ENCODE data around the gene ERN2.

The ERN2 gene

GRCh38 chr16:23705517-23705902 is 7.5 kb downstream of the ERN2 start:
- H3K27ac Mint-ChIP-seq, result no peak overlapping the region
- H3K4me3 Mint-ChIP-seq, result no peak overlapping the region
- H3K9me3 Mint-ChIP-seq, result peaks cover 13 to 16% of the 10 kb centered on the region in 2 donors
- ATAC-seq (replicated peaks), result no peak
- H3K4me1 Mint-ChIP-seq, result no peaks in the 10 kb centered on the region
- H3K27me3 Mint-ChIP-seq, result peaks cover 40 to 54% of the 10 kb centered on the region in 2 donors
- DNase-seq, result no peak
- peaks cover 6 to 10% of the 10 kb centered on the region in 2 donors for H3K36me3 Mint-ChIP-seq

- ATAC-seq (replicated peaks) (no peak), DNase-seq (no peak)
- peaks cover 34 to 48% of the 10 kb centered on the region in 2 donors for H3K27me3 Mint-ChIP-seq
- peaks cover 7 to 11% of the 10 kb centered on the region in 2 donors for H3K9me3 Mint-ChIP-seq
- no peak overlapping the region for H3K27ac Mint-ChIP-seq
- H3K4me3 Mint-ChIP-seq, result no peak overlapping the region
- peaks cover 2 to 5% of the 10 kb centered on the region in 2 donors for H3K36me3 Mint-ChIP-seq
- no peaks in the 10 kb centered on the region for H3K4me1 Mint-ChIP-seq
Measured at GRCh38 chr16:23704772-23705516, 8.1 kb downstream of the ERN2 start.

- H3K9me3 Mint-ChIP-seq, result peaks cover 4 to 5% of the 10 kb centered on the region in 2 donors
- ATAC-seq (replicated peaks), result no peak
- no peak overlapping the region for H3K4me3 Mint-ChIP-seq
- H3K27me3 Mint-ChIP-seq, result peaks cover 29 to 36% of the 10 kb centered on the region in 2 donors
- no peak for DNase-seq
- H3K4me1 Mint-ChIP-seq, result peaks cover 0 to 1% of the 10 kb centered on the region in 2 donors
- H3K27ac Mint-ChIP-seq, result no peak overlapping the region
- H3K36me3 Mint-ChIP-seq, result peaks cover 2 to 4% of the 10 kb centered on the region in 2 donors
Measured at GRCh38 chr16:23702951-23703350, 10.1 kb downstream of the ERN2 start.

GRCh38 chr16:23701045-23701444 is 12.0 kb downstream of the ERN2 start:
- Mint-ChIP-seq H3K4me1 (peaks cover 0 to 1% of the 10 kb centered on the region in 2 donors), H3K9me3 (peaks cover 4 to 5% of the 10 kb centered on the region in 2 donors), H3K36me3 (peaks cover 2 to 4% of the 10 kb centered on the region in 2 donors), H3K27ac (no peak overlapping the region), H3K27me3 (peaks cover 21 to 25% of the 10 kb centered on the region in 2 donors), H3K4me3 (no peak overlapping the region)
- no peak for DNase-seq
- ATAC-seq (replicated peaks), result no peak

GRCh38 chr16:23700509-23700908 is 12.5 kb downstream of the ERN2 start:
- H3K27ac Mint-ChIP-seq, result no peak overlapping the region
- H3K4me3 Mint-ChIP-seq, result no peak overlapping the region
- peaks cover 2 to 4% of the 10 kb centered on the region in 2 donors for H3K36me3 Mint-ChIP-seq
- no peak for DNase-seq
- H3K4me1 Mint-ChIP-seq, result peaks cover 0 to 1% of the 10 kb centered on the region in 2 donors
- peaks cover 4 to 5% of the 10 kb centered on the region in 2 donors for H3K9me3 Mint-ChIP-seq
- peaks cover 16 to 20% of the 10 kb centered on the region in 2 donors for H3K27me3 Mint-ChIP-seq
- ATAC-seq (replicated peaks), result no peak

- ATAC-seq (replicated peaks), result no peak
- H3K9me3 Mint-ChIP-seq, result peaks cover 4 to 5% of the 10 kb centered on the region in 2 donors
- H3K4me1 Mint-ChIP-seq, result peaks cover 3% of the 10 kb centered on the region in 2 donors
- H3K36me3 Mint-ChIP-seq, result peaks cover 3 to 4% of the 10 kb centered on the region in 2 donors
- peaks cover 14 to 18% of the 10 kb centered on the region in 2 donors for H3K27me3 Mint-ChIP-seq
- no peak for DNase-seq
- no peak overlapping the region for H3K4me3 Mint-ChIP-seq
- H3K27ac Mint-ChIP-seq, result no peak overlapping the region
Measured at GRCh38 chr16:23700093-23700492, 12.9 kb downstream of the ERN2 start.

GRCh38 chr16:23699100-23699499 is 13.9 kb downstream of the ERN2 start:
- peaks cover 11% of the 10 kb centered on the region in 2 donors for H3K4me1 Mint-ChIP-seq
- ATAC-seq (replicated peaks), result peak; percentile 57 to 68
- H3K4me3 Mint-ChIP-seq, result no peak overlapping the region
- H3K9me3 Mint-ChIP-seq, result peaks cover 4 to 5% of the 10 kb centered on the region in 2 donors
- DNase-seq, result no peak
- no peak overlapping the region for H3K27ac Mint-ChIP-seq
- H3K36me3 Mint-ChIP-seq, result peaks cover 4% of the 10 kb centered on the region in 2 donors
- H3K27me3 Mint-ChIP-seq, result peaks cover 7 to 19% of the 10 kb centered on the region in 2 donors

GRCh38 chr16:23695756-23696155 is 17.3 kb downstream of the ERN2 start:
- Mint-ChIP-seq H3K27me3 (peaks cover 0 to 12% of the 10 kb centered on the region in 2 donors), H3K27ac (no peak overlapping the region), H3K9me3 (no peaks in the 10 kb centered on the region), H3K36me3 (peaks cover 2 to 6% of the 10 kb centered on the region in 2 donors), H3K4me3 (no peak overlapping the region), H3K4me1 (peaks cover 11% of the 10 kb centered on the region in 2 donors)
- ATAC-seq (replicated peaks) (no peak), DNase-seq (no peak)

GRCh38 chr16:23694644-23695373 is 18.2 kb downstream of the ERN2 start:
- Mint-ChIP-seq H3K4me1 (peaks cover 11% of the 10 kb centered on the region in 2 donors), H3K9me3 (no peaks in the 10 kb centered on the region), H3K27ac (peak overlapping the region; percentile 53), H3K4me3 (peak overlapping the region; percentile 49 to 81), H3K36me3 (peaks cover 5 to 11% of the 10 kb centered on the region in 2 donors), H3K27me3 (peaks cover 0 to 12% of the 10 kb centered on the region in 2 donors)
- peak; percentile 60 to 66 for ATAC-seq (replicated peaks)
- no peak for DNase-seq

GRCh38 chr16:23694265-23694643 is 18.8 kb downstream of the ERN2 start:
- Mint-ChIP-seq H3K36me3 (peaks cover 10 to 16% of the 10 kb centered on the region in 2 donors), H3K4me1 (peaks cover 11% of the 10 kb centered on the region in 2 donors), H3K27ac (no peak overlapping the region), H3K9me3 (no peaks in the 10 kb centered on the region), H3K27me3 (peaks cover 0 to 12% of the 10 kb centered on the region in 2 donors), H3K4me3 (peak overlapping the region; percentile 49 to 81)
- ATAC-seq (replicated peaks) (no peak), DNase-seq (no peak)

- H3K27me3 Mint-ChIP-seq, result peaks cover 0 to 12% of the 10 kb centered on the region in 2 donors
- H3K36me3 Mint-ChIP-seq, result peaks cover 18 to 36% of the 10 kb centered on the region in 2 donors
- H3K27ac Mint-ChIP-seq, result no peak overlapping the region
- peaks cover 10 to 11% of the 10 kb centered on the region in 2 donors for H3K4me1 Mint-ChIP-seq
- no peak for ATAC-seq (replicated peaks)
- DNase-seq, result no peak
- no peaks in the 10 kb centered on the region for H3K9me3 Mint-ChIP-seq
- H3K4me3 Mint-ChIP-seq, result no peak overlapping the region
Measured at GRCh38 chr16:23692190-23692837, 20.7 kb downstream of the ERN2 start.

GRCh38 chr16:23691483-23692189 is 21.4 kb downstream of the ERN2 start:
- no peak overlapping the region for H3K4me3 Mint-ChIP-seq
- H3K27me3 Mint-ChIP-seq, result peaks cover 0 to 12% of the 10 kb centered on the region in 2 donors
- no peaks in the 10 kb centered on the region for H3K9me3 Mint-ChIP-seq
- no peak for ATAC-seq (replicated peaks)
- peaks cover 10 to 11% of the 10 kb centered on the region in 2 donors for H3K4me1 Mint-ChIP-seq
- peaks cover 18 to 39% of the 10 kb centered on the region in 2 donors for H3K36me3 Mint-ChIP-seq
- DNase-seq, result no peak
- no peak overlapping the region for H3K27ac Mint-ChIP-seq

GRCh38 chr16:23690771-23691482 is 22.1 kb downstream of the ERN2 start:
- peaks cover 0 to 12% of the 10 kb centered on the region in 2 donors for H3K27me3 Mint-ChIP-seq
- no peak overlapping the region for H3K4me3 Mint-ChIP-seq
- H3K36me3 Mint-ChIP-seq, result peaks cover 18 to 40% of the 10 kb centered on the region in 2 donors
- no peak overlapping the region for H3K27ac Mint-ChIP-seq
- H3K4me1 Mint-ChIP-seq, result peaks cover 10 to 11% of the 10 kb centered on the region in 2 donors
- ATAC-seq (replicated peaks) (no peak), DNase-seq (no peak)
- no peaks in the 10 kb centered on the region for H3K9me3 Mint-ChIP-seq

Measured in stimulated activated naive B cell treated with anti-CD40 and anti-IgM and Interleukin-4, amounts not matched to agents 10 μg/mL and 1 μg/mL and 100 μg/mL, for 72 hours (primary cell).